Measurements from ENCODE around the gene WDR7.

Gene WDR7

GRCh38 chr18:56723706-56724105 lies 72.5 kb downstream of the WDR7 start:
- DNase-seq, result no peak

GRCh38 chr18:56726906-56727305 lies 75.7 kb downstream of the WDR7 start:
- no peak for DNase-seq

GRCh38 chr18:56727399-56727798 lies 76.2 kb downstream of the WDR7 start:
- no peak for DNase-seq

GRCh38 chr18:56728741-56729140 lies 77.6 kb downstream of the WDR7 start:
- DNase-seq, result no peak

- no peak for DNase-seq
These were observed 87.0 kb downstream of the WDR7 start for GRCh38 chr18:56738184-56738583.

- DNase-seq, result no peak
These were observed 88.6 kb downstream of the WDR7 start for GRCh38 chr18:56739731-56740130.

- DNase-seq, result no peak
These were observed 89.5 kb downstream of the WDR7 start for GRCh38 chr18:56740645-56741044.

- no peak for DNase-seq
These were observed 90.5 kb downstream of the WDR7 start for GRCh38 chr18:56741685-56742084.

- no peak for DNase-seq
These were observed 92.0 kb downstream of the WDR7 start for GRCh38 chr18:56743115-56743514.

GRCh38 chr18:56747032-56747658 lies 96.0 kb downstream of the WDR7 start:
- DNase-seq, result peak; percentile 12 to 36

- DNase-seq, result no peak
These were observed 96.7 kb downstream of the WDR7 start for GRCh38 chr18:56747857-56748256.

- peak; percentile 20 to 60 for DNase-seq
These were observed 97.6 kb downstream of the WDR7 start for GRCh38 chr18:56748698-56749268.

GRCh38 chr18:56756966-56757365 lies 105.8 kb downstream of the WDR7 start:
- peak; percentile 64 to 75 for DNase-seq

- no peak for DNase-seq
These were observed 118.9 kb downstream of the WDR7 start for GRCh38 chr18:56770097-56770496.

GRCh38 chr18:56770873-56771272 lies 119.7 kb downstream of the WDR7 start:
- DNase-seq, result no peak

- DNase-seq, result no peak
These were observed 124.5 kb downstream of the WDR7 start for GRCh38 chr18:56775701-56776100.

- DNase-seq, result no peak
These were observed 136.2 kb downstream of the WDR7 start for GRCh38 chr18:56787390-56787789.

GRCh38 chr18:56789004-56789888 lies 138.1 kb downstream of the WDR7 start:
- peak; percentile 6 to 51 for DNase-seq

GRCh38 chr18:56789889-56790180 lies 138.7 kb downstream of the WDR7 start:
- DNase-seq, result no peak

- no peak for DNase-seq
These were observed 144.2 kb downstream of the WDR7 start for GRCh38 chr18:56795381-56795780.

GRCh38 chr18:56799756-56800155 lies 148.6 kb downstream of the WDR7 start:
- DNase-seq, result no peak

GRCh38 chr18:56803051-56803450 lies 151.9 kb downstream of the WDR7 start:
- DNase-seq, result no peak

- no peak for DNase-seq
These were observed 153.2 kb downstream of the WDR7 start for GRCh38 chr18:56804395-56804794.

GRCh38 chr18:56807901-56808300 lies 156.7 kb downstream of the WDR7 start:
- no peak for DNase-seq

Measured in inflammatory macrophage treated with lipopolysaccharide for 1 hour (primary cell).